ENCODE data around the gene ATAT1.

DNA sequence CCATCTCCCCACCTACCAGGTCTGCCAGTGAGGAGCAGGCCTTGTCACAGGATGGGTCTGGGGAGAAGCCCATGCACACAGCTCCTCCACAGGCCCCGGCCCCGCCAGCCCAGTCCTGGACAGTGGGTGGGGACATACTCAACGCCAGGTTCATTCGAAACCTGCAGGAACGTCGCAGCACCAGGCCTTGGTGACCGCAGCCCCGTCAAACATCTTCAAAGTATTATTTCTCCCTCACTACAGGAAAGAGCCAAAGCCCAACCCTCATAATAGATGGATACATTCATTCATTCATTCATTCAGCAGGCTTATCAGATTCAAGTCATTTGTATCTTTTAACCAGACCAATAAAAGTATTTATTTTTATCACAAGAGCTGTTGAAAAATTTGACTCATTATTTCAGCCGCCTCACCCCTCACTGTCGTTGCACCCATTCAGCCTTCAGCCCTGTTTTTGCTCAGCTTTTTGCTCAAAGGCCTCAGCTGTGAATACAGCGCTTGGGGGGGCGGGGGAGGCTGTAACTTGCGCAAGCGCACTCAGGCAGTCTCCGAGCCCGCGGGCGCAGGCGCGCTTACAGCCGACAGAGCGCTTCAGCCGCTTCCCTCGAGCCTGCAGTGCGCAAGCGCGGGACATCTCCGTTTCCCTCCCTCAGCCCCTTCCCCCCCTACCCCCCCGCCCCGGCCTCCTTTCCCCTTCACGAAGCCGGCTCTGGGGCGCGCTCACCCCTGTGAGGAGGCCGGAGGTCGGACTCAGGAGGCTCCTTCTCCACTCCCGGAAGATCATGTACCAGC lies 20.0 kb downstream of the ATAT1 start, which contains the start of gene C6orf136:
- no peak for TF ChIP-seq POLR2A (IDR thresholded peaks at IDR 0.05)
- TF ChIP-seq, protein P1, sequence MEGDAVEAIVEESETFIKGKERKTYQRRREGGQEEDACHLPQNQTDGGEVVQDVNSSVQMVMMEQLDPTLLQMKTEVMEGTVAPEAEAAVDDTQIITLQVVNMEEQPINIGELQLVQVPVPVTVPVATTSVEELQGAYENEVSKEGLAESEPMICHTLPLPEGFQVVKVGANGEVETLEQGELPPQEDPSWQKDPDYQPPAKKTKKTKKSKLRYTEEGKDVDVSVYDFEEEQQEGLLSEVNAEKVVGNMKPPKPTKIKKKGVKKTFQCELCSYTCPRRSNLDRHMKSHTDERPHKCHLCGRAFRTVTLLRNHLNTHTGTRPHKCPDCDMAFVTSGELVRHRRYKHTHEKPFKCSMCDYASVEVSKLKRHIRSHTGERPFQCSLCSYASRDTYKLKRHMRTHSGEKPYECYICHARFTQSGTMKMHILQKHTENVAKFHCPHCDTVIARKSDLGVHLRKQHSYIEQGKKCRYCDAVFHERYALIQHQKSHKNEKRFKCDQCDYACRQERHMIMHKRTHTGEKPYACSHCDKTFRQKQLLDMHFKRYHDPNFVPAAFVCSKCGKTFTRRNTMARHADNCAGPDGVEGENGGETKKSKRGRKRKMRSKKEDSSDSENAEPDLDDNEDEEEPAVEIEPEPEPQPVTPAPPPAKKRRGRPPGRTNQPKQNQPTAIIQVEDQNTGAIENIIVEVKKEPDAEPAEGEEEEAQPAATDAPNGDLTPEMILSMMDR (IDR thresholded peaks at IDR 0.05), result no peak
